ENCODE measurements around the gene MAP3K5.

Gene MAP3K5

GRCh38 chr6:136546331-136546730, 245.9 kb downstream of the MAP3K5 start:
- Histone ChIP-seq H3K27me3 (ENCODE audit: insufficient read depth, low read length) (no peaks in the 10 kb centered on the region), H3F3A (ENCODE audit: insufficient read depth, low read length) (no peaks in the 10 kb centered on the region), H3K4me3 (ENCODE audit: low read depth, low read length, poor library complexity, severe bottlenecking) (no peak overlapping the region), H3K4me1 (ENCODE audit: insufficient read depth, low read length, severe bottlenecking) (peaks cover 8% of the 10 kb centered on the region), H3K36me3 (ENCODE audit: insufficient read depth, low read length) (no peaks in the 10 kb centered on the region), H2AFZ (ENCODE audit: low read length) (no peak overlapping the region), H3K9me2 (ENCODE audit: low read depth, low read length) (no peaks in the 10 kb centered on the region), H3K79me2 (ENCODE audit: insufficient read depth, low read length) (no peaks in the 10 kb centered on the region), H3K9ac (ENCODE audit: low read length) (no peak overlapping the region), H3K9me3 (ENCODE audit: low read length) (no peaks in the 10 kb centered on the region), H4K20me1 (ENCODE audit: insufficient read depth, low read length) (no peaks in the 10 kb centered on the region), H3K4me2 (ENCODE audit: low read length) (no peak overlapping the region), H3K27ac (ENCODE audit: low read depth, low read length, poor library complexity, severe bottlenecking) (no peak overlapping the region)
- TF ChIP-seq EZH2 (IDR thresholded peaks at IDR 0.05; ENCODE audit: borderline replicate concordance, low read length), result no peak
- TF ChIP-seq, protein P1, sequence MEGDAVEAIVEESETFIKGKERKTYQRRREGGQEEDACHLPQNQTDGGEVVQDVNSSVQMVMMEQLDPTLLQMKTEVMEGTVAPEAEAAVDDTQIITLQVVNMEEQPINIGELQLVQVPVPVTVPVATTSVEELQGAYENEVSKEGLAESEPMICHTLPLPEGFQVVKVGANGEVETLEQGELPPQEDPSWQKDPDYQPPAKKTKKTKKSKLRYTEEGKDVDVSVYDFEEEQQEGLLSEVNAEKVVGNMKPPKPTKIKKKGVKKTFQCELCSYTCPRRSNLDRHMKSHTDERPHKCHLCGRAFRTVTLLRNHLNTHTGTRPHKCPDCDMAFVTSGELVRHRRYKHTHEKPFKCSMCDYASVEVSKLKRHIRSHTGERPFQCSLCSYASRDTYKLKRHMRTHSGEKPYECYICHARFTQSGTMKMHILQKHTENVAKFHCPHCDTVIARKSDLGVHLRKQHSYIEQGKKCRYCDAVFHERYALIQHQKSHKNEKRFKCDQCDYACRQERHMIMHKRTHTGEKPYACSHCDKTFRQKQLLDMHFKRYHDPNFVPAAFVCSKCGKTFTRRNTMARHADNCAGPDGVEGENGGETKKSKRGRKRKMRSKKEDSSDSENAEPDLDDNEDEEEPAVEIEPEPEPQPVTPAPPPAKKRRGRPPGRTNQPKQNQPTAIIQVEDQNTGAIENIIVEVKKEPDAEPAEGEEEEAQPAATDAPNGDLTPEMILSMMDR (IDR thresholded peaks at IDR 0.05; ENCODE audit: low read length), result no peak

DNA sequence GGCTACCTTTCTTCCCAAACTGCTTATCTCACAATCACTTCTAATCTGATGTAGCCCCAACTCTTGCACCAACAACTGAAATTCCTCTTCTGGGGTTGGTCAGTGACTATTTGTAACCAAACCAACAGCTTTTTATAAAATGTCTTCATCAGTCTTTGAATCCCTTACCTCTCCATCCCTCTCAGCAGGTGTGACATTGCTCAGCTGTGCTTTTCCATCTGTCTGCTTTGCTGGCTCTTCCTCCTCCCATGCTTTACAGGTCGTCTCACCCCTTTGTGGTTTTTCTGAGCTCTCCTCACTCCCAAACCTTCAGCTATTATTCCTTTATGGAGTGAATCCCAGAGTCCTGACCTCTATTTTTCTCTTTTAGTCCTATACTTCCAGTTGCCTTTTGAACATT, 248.0 kb downstream of the MAP3K5 start:
- H3K4me2 ChIP-seq (ENCODE audit: low read length), result no peak overlapping the region
- no peaks in the 10 kb centered on the region for H3K9me2 ChIP-seq (ENCODE audit: low read depth, low read length)
- H3K36me3 ChIP-seq (ENCODE audit: insufficient read depth, low read length), result no peaks in the 10 kb centered on the region
- TF ChIP-seq, protein P1 (IDR thresholded peaks at IDR 0.05; ENCODE audit: low read length), result no peak
- no peak for TF ChIP-seq EZH2 (IDR thresholded peaks at IDR 0.05; ENCODE audit: borderline replicate concordance, low read length)
- no peak overlapping the region for H3K4me3 ChIP-seq (ENCODE audit: low read depth, low read length, poor library complexity, severe bottlenecking)
- H3F3A ChIP-seq (ENCODE audit: insufficient read depth, low read length), result no peaks in the 10 kb centered on the region
- H2AFZ ChIP-seq (ENCODE audit: low read length), result no peak overlapping the region
- no peaks in the 10 kb centered on the region for H3K9me3 ChIP-seq (ENCODE audit: low read length)
- no peaks in the 10 kb centered on the region for H3K79me2 ChIP-seq (ENCODE audit: insufficient read depth, low read length)
- H3K9ac ChIP-seq (ENCODE audit: low read length), result no peak overlapping the region
- H3K4me1 ChIP-seq (ENCODE audit: insufficient read depth, low read length, severe bottlenecking), result peaks cover 2% of the 10 kb centered on the region
- no peaks in the 10 kb centered on the region for H3K27me3 ChIP-seq (ENCODE audit: insufficient read depth, low read length)
- H3K27ac ChIP-seq (ENCODE audit: low read depth, low read length, poor library complexity, severe bottlenecking), result no peak overlapping the region
- H4K20me1 ChIP-seq (ENCODE audit: insufficient read depth, low read length), result no peaks in the 10 kb centered on the region

- no peak for TF ChIP-seq EZH2 (IDR thresholded peaks at IDR 0.05; ENCODE audit: borderline replicate concordance, low read length)
- TF ChIP-seq, protein P1 (IDR thresholded peaks at IDR 0.05; ENCODE audit: low read length), result no peak
- Histone ChIP-seq H3K27ac (ENCODE audit: low read depth, low read length, poor library complexity, severe bottlenecking) (no peak overlapping the region), H3K4me2 (ENCODE audit: low read length) (no peak overlapping the region), H3K27me3 (ENCODE audit: insufficient read depth, low read length) (no peaks in the 10 kb centered on the region), H3K9me2 (ENCODE audit: low read depth, low read length) (no peaks in the 10 kb centered on the region), H2AFZ (ENCODE audit: low read length) (no peak overlapping the region), H4K20me1 (ENCODE audit: insufficient read depth, low read length) (no peaks in the 10 kb centered on the region), H3K79me2 (ENCODE audit: insufficient read depth, low read length) (no peaks in the 10 kb centered on the region), H3K9ac (ENCODE audit: low read length) (no peak overlapping the region), H3K4me3 (ENCODE audit: low read depth, low read length, poor library complexity, severe bottlenecking) (no peak overlapping the region), H3K9me3 (ENCODE audit: low read length) (no peaks in the 10 kb centered on the region), H3F3A (ENCODE audit: insufficient read depth, low read length) (no peaks in the 10 kb centered on the region), H3K4me1 (ENCODE audit: insufficient read depth, low read length, severe bottlenecking) (no peaks in the 10 kb centered on the region), H3K36me3 (ENCODE audit: insufficient read depth, low read length) (no peaks in the 10 kb centered on the region)
Observed at GRCh38 chr6:136541395-136541794, 250.9 kb downstream of the MAP3K5 start.

All from OCI-LY1 (cell line).